Measurements from ENCODE around the gene S100A7A. TPM values are rescaled to one million over a fixed set of nuclear protein-coding genes. Genes with fewer than 3 reads are reported as not detected.

The S100A7A gene
- total RNA-seq, 1 donor from 2014 or later: not detected

DNA sequence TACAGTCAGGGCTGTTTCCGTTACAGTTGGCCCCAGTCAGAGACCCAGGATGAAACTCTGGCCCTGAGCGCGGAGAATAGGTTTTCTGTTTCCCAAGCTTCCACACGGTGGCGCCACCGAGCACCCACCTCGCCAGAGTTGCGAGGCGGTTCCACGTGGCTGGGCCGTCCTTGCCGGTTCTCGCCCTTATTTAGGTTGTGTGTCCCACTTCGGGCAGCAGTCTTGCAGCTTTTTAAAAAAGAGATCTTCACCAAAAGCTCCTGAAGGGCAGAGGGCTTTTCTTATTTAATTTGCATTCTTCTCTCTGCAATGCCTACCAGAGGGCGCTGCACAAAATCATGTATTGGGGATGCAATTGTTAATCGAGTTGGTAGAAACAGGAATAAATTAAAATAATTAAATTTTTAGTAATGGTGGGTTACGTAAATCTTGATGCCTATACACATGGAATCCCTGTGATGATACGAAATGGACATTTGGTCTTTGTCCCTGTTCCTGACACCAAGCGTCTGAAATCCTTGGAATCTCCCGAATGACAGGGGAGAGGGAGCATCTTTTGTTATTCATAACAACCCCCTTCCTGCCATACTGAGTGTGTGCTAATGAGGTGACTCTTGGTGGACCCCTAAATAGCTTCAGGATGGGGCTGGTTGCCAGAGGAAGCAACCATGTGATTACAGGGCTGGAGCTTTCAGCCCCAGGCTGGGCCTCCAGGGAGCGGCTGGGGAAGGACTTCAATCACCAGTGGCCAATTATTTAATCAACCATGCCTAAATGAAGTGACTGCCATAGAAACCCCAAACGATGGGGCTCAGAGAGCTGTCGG, 49.7 kb downstream of the S100A7A start:
- H3K27me3 ChIP-seq (ENCODE audit: low read depth): peaks cover 4% of the 10 kb centered on the region
- no peak overlapping the region for H3K4me3 ChIP-seq
- intact Hi-C loops (cut with DNase I): no loop called here
- DNase-seq (peak; percentile 69), ATAC-seq (peak; percentile 77 to 83)
- no peak overlapping the region for H3K27ac ChIP-seq
- TF ChIP-seq, protein P1, sequence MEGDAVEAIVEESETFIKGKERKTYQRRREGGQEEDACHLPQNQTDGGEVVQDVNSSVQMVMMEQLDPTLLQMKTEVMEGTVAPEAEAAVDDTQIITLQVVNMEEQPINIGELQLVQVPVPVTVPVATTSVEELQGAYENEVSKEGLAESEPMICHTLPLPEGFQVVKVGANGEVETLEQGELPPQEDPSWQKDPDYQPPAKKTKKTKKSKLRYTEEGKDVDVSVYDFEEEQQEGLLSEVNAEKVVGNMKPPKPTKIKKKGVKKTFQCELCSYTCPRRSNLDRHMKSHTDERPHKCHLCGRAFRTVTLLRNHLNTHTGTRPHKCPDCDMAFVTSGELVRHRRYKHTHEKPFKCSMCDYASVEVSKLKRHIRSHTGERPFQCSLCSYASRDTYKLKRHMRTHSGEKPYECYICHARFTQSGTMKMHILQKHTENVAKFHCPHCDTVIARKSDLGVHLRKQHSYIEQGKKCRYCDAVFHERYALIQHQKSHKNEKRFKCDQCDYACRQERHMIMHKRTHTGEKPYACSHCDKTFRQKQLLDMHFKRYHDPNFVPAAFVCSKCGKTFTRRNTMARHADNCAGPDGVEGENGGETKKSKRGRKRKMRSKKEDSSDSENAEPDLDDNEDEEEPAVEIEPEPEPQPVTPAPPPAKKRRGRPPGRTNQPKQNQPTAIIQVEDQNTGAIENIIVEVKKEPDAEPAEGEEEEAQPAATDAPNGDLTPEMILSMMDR (IDR thresholded peaks at IDR 0.05): peak; percentile 77
- H3K9me3 ChIP-seq: no peaks in the 10 kb centered on the region
- H3K36me3 ChIP-seq: no peaks in the 10 kb centered on the region
- peaks cover 4% of the 10 kb centered on the region for H3K4me1 ChIP-seq

DNA sequence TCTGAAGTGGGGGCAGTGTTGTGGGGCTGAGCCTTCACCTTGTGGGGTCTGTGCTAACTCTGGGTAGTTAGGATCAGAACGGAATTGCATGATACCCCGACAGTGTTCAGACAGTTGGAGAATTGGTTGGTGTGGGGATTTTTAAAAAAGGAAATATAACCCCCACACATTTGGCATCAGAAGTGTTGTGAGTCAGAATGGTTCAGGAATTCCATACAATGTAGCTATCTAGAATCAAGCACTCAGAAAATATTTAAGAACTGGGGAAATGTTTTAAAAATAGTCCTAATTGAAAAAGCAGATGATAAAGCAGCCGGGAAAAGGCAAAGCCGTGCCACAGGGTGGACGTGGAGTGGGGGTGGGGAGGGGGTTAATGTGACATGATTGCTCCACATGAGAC, 50.6 kb downstream of the S100A7A start:
- H3K9me3 ChIP-seq: peaks cover 4% of the 10 kb centered on the region
- H3K4me1 ChIP-seq: peaks cover 4% of the 10 kb centered on the region
- TF ChIP-seq, protein P1 (IDR thresholded peaks at IDR 0.05): no peak
- ATAC-seq (no peak), DNase-seq (no peak)
- no peaks in the 10 kb centered on the region for H3K36me3 ChIP-seq
- intact Hi-C loops (cut with DNase I): no loop called here
- no peak overlapping the region for H3K4me3 ChIP-seq
- H3K27me3 ChIP-seq (ENCODE audit: low read depth): peaks cover 4% of the 10 kb centered on the region
- H3K27ac ChIP-seq: no peak overlapping the region

DNA sequence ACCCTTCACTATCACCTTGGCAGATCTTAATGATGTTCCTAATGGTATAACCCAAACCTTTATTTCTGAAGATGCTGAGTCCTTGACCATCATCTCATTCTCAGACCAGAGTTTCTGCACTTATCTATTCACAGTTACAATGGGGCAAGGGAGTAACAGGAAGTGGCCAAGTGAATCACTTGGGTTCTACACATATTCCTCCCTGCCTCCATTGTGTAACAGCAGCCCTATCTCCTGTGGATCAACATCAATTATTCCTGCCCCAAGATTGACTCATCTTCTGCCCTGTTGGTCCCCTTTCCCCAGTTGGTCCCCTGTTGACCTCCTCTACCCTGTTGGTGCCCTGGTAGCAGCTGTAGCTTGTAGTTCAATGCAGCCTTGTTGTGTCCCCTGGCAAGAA, 54.4 kb downstream of the S100A7A start:
- Histone ChIP-seq H3K9me3 (peaks cover 12% of the 10 kb centered on the region), H3K27me3 (ENCODE audit: low read depth) (peaks cover 4% of the 10 kb centered on the region), H3K4me3 (no peak overlapping the region), H3K4me1 (peaks cover 3% of the 10 kb centered on the region), H3K27ac (no peak overlapping the region), H3K36me3 (no peaks in the 10 kb centered on the region)
- ATAC-seq (no peak), DNase-seq (no peak)
- intact Hi-C loops (cut with DNase I): no loop called here
- TF ChIP-seq, protein P1 (IDR thresholded peaks at IDR 0.05): no peak

Other genes starting within 250 kb of the S100A7A start
- not detected for gene LELP1, start 213.1 kb upstream of the S100A7A start, total RNA-seq
- gene PRR9, start 198.9 kb upstream of the S100A7A start, total RNA-seq: not detected
- not detected for gene LORICRIN, start 156.8 kb upstream of the S100A7A start, total RNA-seq
- gene PGLYRP3, start 103.6 kb upstream of the S100A7A start, total RNA-seq: not detected
- gene PGLYRP4, start 67.7 kb upstream of the S100A7A start, total RNA-seq: 0.30 TPM
- 911 TPM for gene S100A9, start 58.7 kb upstream of the S100A7A start, total RNA-seq
- gene S100A12, start 40.9 kb upstream of the S100A7A start, total RNA-seq: 54.9 TPM
- 622 TPM for gene S100A8, start 25.4 kb upstream of the S100A7A start, total RNA-seq
- gene S100A7, start 44.1 kb downstream of the S100A7A start, total RNA-seq: not detected
- 1,109 TPM for gene S100A6, start 119.5 kb downstream of the S100A7A start, total RNA-seq
- gene S100A5, start 124.4 kb downstream of the S100A7A start, total RNA-seq: not detected
- gene S100A4, start 129.3 kb downstream of the S100A7A start, total RNA-seq: 600 TPM
- gene S100A3, start 132.7 kb downstream of the S100A7A start, total RNA-seq: 4.5 TPM
- gene S100A2, start 149.3 kb downstream of the S100A7A start, total RNA-seq: 3.8 TPM
- gene S100A16, start 196.6 kb downstream of the S100A7A start, total RNA-seq: 52.3 TPM
- 138 TPM for gene S100A14, start 199.8 kb downstream of the S100A7A start, total RNA-seq
- gene S100A13, start 211.0 kb downstream of the S100A7A start, total RNA-seq: 83.0 TPM
- 0.71 TPM for gene S100A1, start 211.9 kb downstream of the S100A7A start, total RNA-seq
- 72.2 TPM for gene CHTOP, start 217.5 kb downstream of the S100A7A start, total RNA-seq
- 40.2 TPM for gene SNAPIN, start 242.2 kb downstream of the S100A7A start, total RNA-seq